CD14-positive monocyte (primary cell): ENCODE measurements around the gene CSMD2. TPM values are rescaled to one million over a fixed set of nuclear protein-coding genes. Genes with fewer than 3 reads are reported as not detected.

Experiments
- DNase-seq, 3 donors: peaks; one replicate each; pipeline ENCODE4 v3.0.0-alpha.2; 2011 to 2022
- H2AFZ ChIP-seq: 2 replicates; pipeline ENCODE4 v1.6.0; 2012; ENCODE audit warnings: mild to moderate bottlenecking, low read depth, low read length, inconsistent platforms; ENCODE audit not compliant: insufficient read depth, poor library complexity, severe bottlenecking
- H3K27ac ChIP-seq, 2 donors: 1 replicate in 1 of 2; 2 replicates in 1 of 2; pipeline ENCODE4 v1.5.1; 2012 to 2013; ENCODE audit warnings: low read length in 2 of 2, control low read depth in 1 of 2, inconsistent platforms in 1 of 2, low read depth in 1 of 2, mild to moderate bottlenecking in 1 of 2
- H3K27me3 ChIP-seq, 2 donors: one replicate each; pipeline versions ENCODE4 v1.6.0 to v1.6.1; 2011 to 2013; ENCODE audit warnings: low read length in 2 of 2; ENCODE audit not compliant: control insufficient read depth in 2 of 2, insufficient read depth in 2 of 2
- H3K36me3 ChIP-seq, 2 donors: replicated peaks in 1 of 2; 1 replicate in 1 of 2; 2 replicates in 1 of 2; pipeline versions ENCODE4 v1.5.1 to v1.6.1; 2012 to 2013; ENCODE audit warnings: low read length in 2 of 2, control low read depth in 1 of 2, inconsistent platforms in 1 of 2, mild to moderate bottlenecking in 1 of 2; ENCODE audit not compliant: insufficient read depth in 2 of 2, control insufficient read depth in 1 of 2
- H3K4me1 ChIP-seq, 2 donors: 1 replicate in 1 of 2; 2 replicates in 1 of 2; pipeline versions ENCODE4 v1.5.1 to v1.6.1; 2012 to 2013; ENCODE audit warnings: low read length in 2 of 2, control low read depth in 1 of 2, inconsistent platforms in 1 of 2, mild to moderate bottlenecking in 1 of 2, moderate library complexity in 1 of 2; ENCODE audit not compliant: insufficient read depth in 2 of 2, control insufficient read depth in 1 of 2
- H3K4me2 ChIP-seq: replicated peaks from 2 replicates; pipeline ENCODE3; 2012; ENCODE audit warnings: low read length, moderate library complexity, mild to moderate bottlenecking; ENCODE audit not compliant: poor library complexity, severe bottlenecking; ENCODE audit errors: extremely low read depth
- H3K4me3 ChIP-seq, 3 experiments: fragments of 200-600 bp in 1 of 3; sonication (generic) in 1 of 3; replicated peaks in 1 of 3; 1 replicate in 2 of 3; 2 replicates in 1 of 3; pipeline ENCODE4 v1.5.1; 2011 to 2013; ENCODE audit warnings: low read length in 3 of 3, mild to moderate bottlenecking in 3 of 3, control low read depth in 2 of 3, low read depth in 2 of 3, inconsistent platforms in 1 of 3, moderate library complexity in 1 of 3
- H3K79me2 ChIP-seq: 2 replicates; pipeline ENCODE4 v1.6.0; 2012; ENCODE audit warnings: mild to moderate bottlenecking, control low read depth, inconsistent platforms, low read length, moderate library complexity; ENCODE audit not compliant: insufficient read depth
- H3K9ac ChIP-seq: 2 replicates; pipeline ENCODE4 v1.6.0; 2017; ENCODE audit warnings: low read length, mild to moderate bottlenecking; ENCODE audit not compliant: insufficient read depth, poor library complexity, severe bottlenecking
- H3K9me3 ChIP-seq, 2 donors: replicated peaks in 1 of 2; 1 replicate in 1 of 2; 2 replicates in 1 of 2; pipeline versions ENCODE4 v1.5.1 to v1.6.1; 2012 to 2013; ENCODE audit warnings: low read length in 2 of 2, control low read depth in 1 of 2; ENCODE audit not compliant: control insufficient read depth in 1 of 2, insufficient read depth in 1 of 2
- H4K20me1 ChIP-seq: 2 replicates; pipeline ENCODE4 v1.6.0; 2012; ENCODE audit warnings: mild to moderate bottlenecking, low read length, control low read depth, moderate library complexity; ENCODE audit not compliant: insufficient read depth
- H3K27ac Mint-ChIP-seq, 7 donors: one replicate each; pipeline ENCODE4 v1.8.0; 2020; ENCODE audit warnings: mild to moderate bottlenecking in 7 of 7, mixed read lengths in 7 of 7, moderate library complexity in 6 of 7, inconsistent platforms in 2 of 7
- H3K27me3 Mint-ChIP-seq, 3 donors: one replicate each; pipeline ENCODE4 v1.8.0; 2021 to 2022; ENCODE audit warnings: low read depth in 3 of 3, mild to moderate bottlenecking in 3 of 3, mixed read lengths in 3 of 3, moderate library complexity in 3 of 3, inconsistent platforms in 1 of 3
- H3K36me3 Mint-ChIP-seq, 2 donors: one replicate each; pipeline ENCODE4 v1.8.0; 2020; ENCODE audit warnings: mixed read lengths in 2 of 2, inconsistent platforms in 1 of 2, mild to moderate bottlenecking in 1 of 2
- H3K4me1 Mint-ChIP-seq: one replicate; pipeline ENCODE4 v1.8.0; 2020; ENCODE audit warnings: mild to moderate bottlenecking, mixed read lengths
- H3K4me3 Mint-ChIP-seq, 2 donors: one replicate each; pipeline ENCODE4 v1.8.0; 2020; ENCODE audit warnings: mild to moderate bottlenecking in 2 of 2, mixed read lengths in 2 of 2, moderate library complexity in 1 of 2
- H3K9me3 Mint-ChIP-seq, 7 donors: one replicate each; pipeline ENCODE4 v1.8.0; 2020 to 2022; ENCODE audit warnings: mixed read lengths in 7 of 7, mild to moderate bottlenecking in 6 of 7, moderate library complexity in 6 of 7, inconsistent platforms in 2 of 7
- CTCF ChIP-seq: fragments of 200-600 bp; IDR thresholded peaks from one replicate; pipeline ENCODE4 v1.8.0; 2022; ENCODE audit warnings: antibody characterized with exemption, mild to moderate bottlenecking
- WGBS: methylation state at CpG from one replicate; pipeline ENCODE4 v1.1.5; 2013; ENCODE audit warnings: missing lambda C conversion rate; ENCODE audit not compliant: insufficient coverage; 5-methylcytosine and 5-hydroxymethylcytosine counted together
- intact Hi-C, 2 donors: fragments of 100-400 bp; cut with micrococcal nuclease; formaldehyde crosslinking; loops; one replicate each; pipeline versions ENCODE4 v1.15.0 to v1.15.1; 2023
- polyA plus RNA-seq, 3 donors: library from polyadenylated mRNA; depleted of rRNA in 1 of 3; unstranded in 2 of 3; stranded (reverse) in 1 of 3; fragments of 300-500 nt in 2 of 3; fragments of >200 nt in 1 of 3; fragmentation: Illumina TruSeq in 2 of 3; gene quantifications; 1 replicate in 2 of 3; 2 replicates in 1 of 3; pipeline ENCODE4 v1.2.3, GENCODE V29; 2012 to 2021

The CSMD2 gene
- polyA plus RNA-seq, 3 donors = 0.04 TPM; not detected in 2

DNA sequence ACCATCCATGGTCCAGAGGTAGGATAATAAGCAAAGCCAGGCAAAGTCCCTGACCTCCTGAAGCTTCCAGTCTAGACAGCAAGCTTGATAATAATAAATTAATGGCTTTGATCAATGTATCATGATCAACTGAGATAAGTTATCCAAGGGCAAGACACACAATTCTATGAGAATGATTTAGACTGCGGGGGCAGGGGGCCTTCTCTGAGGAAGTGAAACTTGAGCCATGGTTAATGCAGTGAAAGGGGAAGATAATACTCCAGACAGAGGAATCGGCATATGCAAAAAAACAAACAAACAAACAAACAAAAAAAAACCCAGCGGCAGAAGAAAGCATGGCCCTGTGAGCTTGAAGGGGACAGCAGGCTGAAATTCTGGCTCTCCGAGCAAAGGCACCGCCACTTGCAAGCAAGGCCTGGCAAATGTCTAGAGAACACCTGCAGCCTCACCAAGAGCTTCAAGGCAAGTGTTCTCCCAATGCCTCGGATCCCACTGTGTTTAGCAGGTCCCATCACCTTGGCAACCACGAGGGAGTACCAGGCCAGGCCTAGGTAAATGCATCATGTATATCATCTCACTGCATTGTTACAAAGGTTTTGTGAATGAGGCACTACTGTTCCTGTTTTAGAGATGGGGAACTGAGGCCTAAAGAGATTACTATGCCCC is 24.9 kb downstream of the CSMD2 start:
- peaks cover 0 to 3% of the 10 kb centered on the region in 2 donors for H3K4me1 ChIP-seq
- WGBS = 100% methylated on average over 3 of the region's 7 CpGs
- Mint-ChIP-seq H3K4me3 (no peak overlapping the region), H3K4me1 (peaks cover 6% of the 10 kb centered on the region), H3K36me3 (no peaks in the 10 kb centered on the region), H3K27me3 (peaks cover 3 to 9% (median 5%) of the 10 kb centered on the region in 3 donors), H3K27ac (peak overlapping the region in 1 of 7 donors; percentile 15), H3K9me3 (peaks cover 0 to 2% (median 0%) of the 10 kb centered on the region in 7 donors)
- no peaks in the 10 kb centered on the region for H3K79me2 ChIP-seq
- no peak overlapping the region for H3K9ac ChIP-seq
- no peaks in the 10 kb centered on the region for H3K9me3 ChIP-seq
- H3K27ac ChIP-seq = no peak overlapping the region
- no peak for TF ChIP-seq CTCF
- H3K4me2 ChIP-seq = no peak overlapping the region
- no peaks in the 10 kb centered on the region for H3K36me3 ChIP-seq
- DNase-seq = no peak
- no peaks in the 10 kb centered on the region for H4K20me1 ChIP-seq
- intact Hi-C loops = no loop called here
- H3K4me3 ChIP-seq = no peak overlapping the region
- H3K27me3 ChIP-seq = no peaks in the 10 kb centered on the region
- no peak overlapping the region for H2AFZ ChIP-seq

DNA sequence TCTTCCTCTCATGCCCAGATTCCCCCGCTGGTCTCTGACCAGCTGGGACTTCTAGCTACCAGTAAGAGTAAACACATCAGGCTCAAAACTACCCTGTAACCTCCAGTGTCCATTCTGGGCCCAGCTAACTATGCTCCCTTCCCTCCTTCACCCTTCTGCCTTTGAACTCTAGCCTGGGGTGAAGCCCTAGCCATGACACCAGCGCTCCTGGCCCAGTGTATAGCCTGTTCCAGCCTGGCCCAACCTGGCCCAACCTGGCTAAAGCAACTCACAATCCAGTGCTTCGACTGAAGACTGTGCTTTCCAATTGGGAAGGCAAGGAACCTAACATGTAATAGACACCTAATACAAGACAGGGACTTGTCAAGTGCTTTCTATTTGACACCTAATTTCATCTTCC is 27.6 kb downstream of the CSMD2 start:
- H3K9me3 ChIP-seq = no peaks in the 10 kb centered on the region
- peaks cover 6% of the 10 kb centered on the region for H3K4me1 Mint-ChIP-seq
- no peak overlapping the region for H3K4me3 Mint-ChIP-seq
- 96% methylated on average over 3 of the region's 3 CpGs for WGBS
- no peak overlapping the region for H3K27ac ChIP-seq
- no peaks in the 10 kb centered on the region for H3K36me3 ChIP-seq
- H3K27me3 ChIP-seq = no peaks in the 10 kb centered on the region
- H3K4me2 ChIP-seq = no peak overlapping the region
- H3K79me2 ChIP-seq = no peaks in the 10 kb centered on the region
- intact Hi-C loops = no loop called here
- no peaks in the 10 kb centered on the region for H4K20me1 ChIP-seq
- H3K36me3 Mint-ChIP-seq = no peaks in the 10 kb centered on the region
- peaks cover 0 to 3% of the 10 kb centered on the region in 2 donors for H3K4me1 ChIP-seq
- H3K9ac ChIP-seq = no peak overlapping the region
- no peak overlapping the region for H3K27ac Mint-ChIP-seq
- peaks cover 0 to 2% (median 0%) of the 10 kb centered on the region in 7 donors for H3K9me3 Mint-ChIP-seq
- H3K27me3 Mint-ChIP-seq = peaks cover 3 to 10% (median 7%) of the 10 kb centered on the region in 3 donors
- DNase-seq = no peak
- TF ChIP-seq CTCF = no peak
- no peak overlapping the region for H3K4me3 ChIP-seq
- no peak overlapping the region for H2AFZ ChIP-seq
